K562 (cell line): ENCODE measurements around the gene LRCOL1. TPM values are rescaled to one million over a fixed set of nuclear protein-coding genes. Genes with fewer than 3 reads are reported as not detected.

Experiments used
- ATAC-seq: fragments of 200-7000 bp; cut with Tn5 transposase; 3 replicates; pipeline ENCODE4 v1.9.1; 2020; ENCODE audit warnings: moderate library complexity
- BruUV-seq: library from RNA; stranded (reverse); fragments of 400-500 nt; replicated peaks from 2 replicates; lab custom pipeline; 2021; lab: Mats Ljungman, UMichigan
- CTCF ChIA-PET: fragments of 300-600 bp; formaldehyde crosslinking; extraction: SDS; loops from one replicate; lab custom pipeline; 2021; ENCODE audit warnings: low intra/inter-chr PET ratio; lab: Yijun Ruan, JAX
- POLR2A ChIA-PET: fragments of 300-600, 350-650 bp; sonication (Branson Sonifier 250); formaldehyde crosslinking; extraction: SDS; loops from one replicate; lab custom pipeline; 2021; ENCODE audit warnings: antibody characterized with exemption, inconsistent platforms; lab: Yijun Ruan, JAX
- DNase-seq, 4 experiments: peaks; one replicate each; pipeline versions ENCODE4 v3.0.0 to v3.0.0-alpha.2; 2011 to 2018; ENCODE audit warnings: low spot score in 3 of 4, mixed read lengths in 3 of 4; ENCODE audit errors: extremely low read depth in 1 of 4
- FAIRE-seq: peaks from 2 replicates; lab custom pipeline; 2011; peaks lifted over from hg19 to GRCh38; lab: Jason Lieb, UNC
- H2AFZ ChIP-seq: 2 replicates; pipeline ENCODE4 v1.6.0; 2011; ENCODE audit warnings: low read depth, low read length, control low read depth, inconsistent platforms
- H3K27ac ChIP-seq: fragments of 200-600 bp; 3 replicates; pipeline ENCODE4 v1.8.0; 2011; ENCODE audit warnings: low read depth, mild to moderate bottlenecking, control low read depth, inconsistent platforms, low read length, moderate library complexity, mixed read lengths; ENCODE audit errors: extremely low read depth
- H3K27me3 ChIP-seq, 2 experiments: fragments of 300-600 bp in 1 of 2; 2 replicates in 1 of 2; 3 replicates in 1 of 2; pipeline versions ENCODE4 v1.6.0 to v1.8.0; 2011; ENCODE audit warnings: inconsistent platforms in 2 of 2, low read length in 2 of 2, mild to moderate bottlenecking in 1 of 2, mixed read lengths in 1 of 2, moderate library complexity in 1 of 2; ENCODE audit not compliant: control insufficient read depth in 2 of 2, insufficient read depth in 2 of 2
- H3K36me3 ChIP-seq: fragments of 300-600 bp; 3 replicates; pipeline ENCODE4 v1.8.0; 2011; ENCODE audit warnings: mild to moderate bottlenecking, low read length, inconsistent platforms; ENCODE audit not compliant: control insufficient read depth, insufficient read depth
- H3K4me1 ChIP-seq, 2 experiments: fragments of 200-600 bp in 1 of 2; replicated peaks in 1 of 2; 2 replicates in 1 of 2; 3 replicates in 1 of 2; pipeline versions ENCODE4 v1.5.1 to v1.8.0; 2011; ENCODE audit warnings: inconsistent platforms in 2 of 2, low read length in 2 of 2, mild to moderate bottlenecking in 1 of 2, mixed read lengths in 1 of 2, moderate library complexity in 1 of 2; ENCODE audit not compliant: control insufficient read depth in 2 of 2, insufficient read depth in 2 of 2
- H3K4me2 ChIP-seq: 2 replicates; pipeline ENCODE4 v1.6.1; 2011; ENCODE audit warnings: low read length, control low read depth, inconsistent platforms, mixed read lengths; ENCODE audit not compliant: insufficient read depth
- H3K4me3 ChIP-seq: fragments of 200-600 bp; sonication (generic), shearing (Covaris generic); 2 replicates; pipeline ENCODE4 v1.5.1; 2016; ENCODE audit warnings: control low read depth, inconsistent platforms
- H3K79me2 ChIP-seq: fragments of 200-600 bp; 3 replicates; pipeline ENCODE4 v1.8.0; 2011; ENCODE audit warnings: low read length, inconsistent platforms; ENCODE audit not compliant: control insufficient read depth, insufficient read depth
- H3K9ac ChIP-seq, 2 experiments: 2 replicates each; pipeline versions ENCODE4 v1.6.0 to v1.6.1; 2011; ENCODE audit warnings: low read depth in 2 of 2, low read length in 2 of 2, control low read depth in 1 of 2, inconsistent platforms in 1 of 2, mild to moderate bottlenecking in 1 of 2, mixed read lengths in 1 of 2; ENCODE audit not compliant: insufficient read depth in 1 of 2
- H3K9me1 ChIP-seq: one replicate; pipeline ENCODE4 v1.6.0; 2011; ENCODE audit warnings: inconsistent platforms, mild to moderate bottlenecking, low read length, moderate library complexity; ENCODE audit not compliant: control insufficient read depth, insufficient read depth
- H3K9me3 ChIP-seq: replicated peaks from 2 replicates; pipeline ENCODE4 v1.5.1; 2011; ENCODE audit warnings: low read depth, low read length, inconsistent platforms; ENCODE audit not compliant: control insufficient read depth, insufficient read depth
- H4K20me1 ChIP-seq: replicated peaks from 2 replicates; pipeline ENCODE4 v1.6.1; 2011; ENCODE audit warnings: low read length, inconsistent platforms, mixed read lengths; ENCODE audit not compliant: control insufficient read depth, insufficient read depth
- ADNP ChIP-seq: fragments of 200-800 bp; sonication (Bioruptor generic); IDR thresholded peaks from 2 replicates; pipeline ENCODE4 v1.6.1; 2016; ENCODE audit warnings: missing genetic modification characterization, missing compliant biosample characterization
- JUNB ChIP-seq: fragments of 450-650 bp; formaldehyde crosslinking; conservative IDR thresholded peaks from 2 replicates; pipeline ENCODE4 v1.4.0; 2020; ENCODE audit warnings: mild to moderate bottlenecking
- KLF13 ChIP-seq: fragments of 450-650 bp; IDR thresholded peaks from 2 replicates; pipeline ENCODE4 v1.6.1; 2016; ENCODE audit warnings: missing genetic modification characterization, low read depth, mild to moderate bottlenecking, missing compliant biosample characterization, moderate library complexity, borderline replicate concordance
- NFXL1 ChIP-seq: fragments of 450-650 bp; formaldehyde crosslinking; IDR thresholded peaks from 2 replicates; pipeline ENCODE4 v1.4.0; 2021; ENCODE audit warnings: mild to moderate bottlenecking
- NONO ChIP-seq, 2 experiments: fragments of 200-400 bp in 1 of 2; fragments of 450-650 bp in 1 of 2; formaldehyde crosslinking in 1 of 2; IDR thresholded peaks; 2 replicates each; pipeline ENCODE4 v1.6.1; 2017; ENCODE audit warnings: low read depth in 2 of 2, mild to moderate bottlenecking in 2 of 2, moderate library complexity in 2 of 2, low read length in 1 of 2
- POLR2B ChIP-seq: fragments of 450-650 bp; IDR thresholded peaks from 2 replicates; pipeline ENCODE4 v1.6.1; 2018; ENCODE audit warnings: low read depth; ENCODE audit not compliant: partially characterized antibody
- TAF7 ChIP-seq: fragments of 450-650 bp; IDR thresholded peaks from 2 replicates; pipeline ENCODE4 v1.6.1; 2016; ENCODE audit warnings: missing genetic modification characterization, missing compliant biosample characterization
- WGBS: fragments of 100-300 bp; shearing (Covaris generic); methylation state at CpG from one replicate; pipeline ENCODE4 v1.1.6; 2016; ENCODE audit warnings: low coverage, mixed read lengths; ENCODE audit not compliant: insufficient coverage; ENCODE audit errors: missing lambda C conversion rate; 5-methylcytosine and 5-hydroxymethylcytosine counted together
- in situ Hi-C: fragments of 300-500 bp; cut with MboI; formaldehyde crosslinking; loops from 4 replicates; pipeline ENCODE4 v1.15.0; 2018; ENCODE audit warnings: inconsistent platforms, mixed read lengths
- intact Hi-C: fragments of 100-400 bp; cut with micrococcal nuclease; formaldehyde crosslinking; loops from 2 replicates; pipeline ENCODE4 v1.14.2; 2022
- polyA plus RNA-seq, 8 experiments: library from polyadenylated mRNA; depleted of rRNA in 4 of 8; stranded (reverse) in 5 of 8; unstranded in 3 of 8; fragments of >200 nt; fragmentation: Nextera tagmentation in 2 of 8; fragmentation: Illumina TruSeq in 1 of 8; extraction: Ambion mirVana in 2 of 8; extraction: Trizol in 1 of 8; gene quantifications; 2 replicates each; pipeline versions ENCODE4 v1.2.1 to v1.2.3, GENCODE V29; 2011 to 2014; ENCODE audit warnings: inconsistent platforms in 1 of 8, missing spikeins in 1 of 8
- total RNA-seq, 7 experiments: library from RNA; depleted of rRNA in 6 of 7; stranded (reverse); fragments of >200 nt in 6 of 7; fragmentation: Illumina TruSeq in 2 of 7; extraction: Trizol in 2 of 7; gene quantifications; 2 replicates each; pipeline versions ENCODE4 v1.2.1 to v1.2.3, GENCODE V29; 2011 to 2021; ENCODE audit warnings: low replicate concordance in 1 of 7
- TF ChIP-seq, protein P1 (sequence below): sonication (generic); formaldehyde crosslinking; IDR thresholded peaks from 2 replicates; pipeline ENCODE4 v1.8.0; 2023; ENCODE audit warnings: missing genetic modification reagents, mild to moderate bottlenecking, borderline replicate concordance
- TF ChIP-seq, protein P2 (sequence below): sonication (generic); formaldehyde crosslinking; IDR thresholded peaks from 2 replicates; pipeline ENCODE4 v1.9.0; 2022; ENCODE audit warnings: mild to moderate bottlenecking, missing genetic modification reagents
- TF ChIP-seq, protein P3 (sequence below): fragments of 450-650 bp; IDR thresholded peaks from 2 replicates; pipeline ENCODE4 v1.6.1; 2016; ENCODE audit warnings: missing biosample characterization, missing genetic modification characterization
- TF ChIP-seq, protein P4 (sequence below): sonication (generic); formaldehyde crosslinking; IDR thresholded peaks from 2 replicates; pipeline ENCODE4 v1.8.0; 2022; ENCODE audit warnings: mild to moderate bottlenecking, low read depth, missing genetic modification reagents

The LRCOL1 gene
- total and polyA plus RNA-seq, 9 of the 15 experiments (the other 6 are each of a cell fraction or from before 2014, with no cell fraction given): not detected

DNA sequence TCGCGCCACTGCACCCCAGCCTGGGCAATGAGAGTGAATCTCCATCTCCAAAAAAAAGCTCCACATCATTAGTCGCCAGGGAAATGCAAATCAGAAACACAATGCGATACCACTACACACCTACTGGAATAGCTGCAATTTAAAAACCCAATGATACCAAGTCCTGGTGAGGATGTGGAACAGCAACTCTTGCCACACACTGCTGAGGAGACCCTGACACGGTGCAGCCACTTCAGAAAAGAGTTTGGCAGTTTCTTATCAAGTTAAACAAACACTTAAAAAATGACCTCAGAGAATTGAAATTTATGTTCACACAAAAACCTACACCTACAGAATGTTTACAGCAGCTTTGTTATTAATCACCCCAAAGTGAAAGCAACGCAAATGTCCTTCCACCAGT lies 20.3 kb upstream of the LRCOL1 start (continued):
- TF ChIP-seq, protein P1, sequence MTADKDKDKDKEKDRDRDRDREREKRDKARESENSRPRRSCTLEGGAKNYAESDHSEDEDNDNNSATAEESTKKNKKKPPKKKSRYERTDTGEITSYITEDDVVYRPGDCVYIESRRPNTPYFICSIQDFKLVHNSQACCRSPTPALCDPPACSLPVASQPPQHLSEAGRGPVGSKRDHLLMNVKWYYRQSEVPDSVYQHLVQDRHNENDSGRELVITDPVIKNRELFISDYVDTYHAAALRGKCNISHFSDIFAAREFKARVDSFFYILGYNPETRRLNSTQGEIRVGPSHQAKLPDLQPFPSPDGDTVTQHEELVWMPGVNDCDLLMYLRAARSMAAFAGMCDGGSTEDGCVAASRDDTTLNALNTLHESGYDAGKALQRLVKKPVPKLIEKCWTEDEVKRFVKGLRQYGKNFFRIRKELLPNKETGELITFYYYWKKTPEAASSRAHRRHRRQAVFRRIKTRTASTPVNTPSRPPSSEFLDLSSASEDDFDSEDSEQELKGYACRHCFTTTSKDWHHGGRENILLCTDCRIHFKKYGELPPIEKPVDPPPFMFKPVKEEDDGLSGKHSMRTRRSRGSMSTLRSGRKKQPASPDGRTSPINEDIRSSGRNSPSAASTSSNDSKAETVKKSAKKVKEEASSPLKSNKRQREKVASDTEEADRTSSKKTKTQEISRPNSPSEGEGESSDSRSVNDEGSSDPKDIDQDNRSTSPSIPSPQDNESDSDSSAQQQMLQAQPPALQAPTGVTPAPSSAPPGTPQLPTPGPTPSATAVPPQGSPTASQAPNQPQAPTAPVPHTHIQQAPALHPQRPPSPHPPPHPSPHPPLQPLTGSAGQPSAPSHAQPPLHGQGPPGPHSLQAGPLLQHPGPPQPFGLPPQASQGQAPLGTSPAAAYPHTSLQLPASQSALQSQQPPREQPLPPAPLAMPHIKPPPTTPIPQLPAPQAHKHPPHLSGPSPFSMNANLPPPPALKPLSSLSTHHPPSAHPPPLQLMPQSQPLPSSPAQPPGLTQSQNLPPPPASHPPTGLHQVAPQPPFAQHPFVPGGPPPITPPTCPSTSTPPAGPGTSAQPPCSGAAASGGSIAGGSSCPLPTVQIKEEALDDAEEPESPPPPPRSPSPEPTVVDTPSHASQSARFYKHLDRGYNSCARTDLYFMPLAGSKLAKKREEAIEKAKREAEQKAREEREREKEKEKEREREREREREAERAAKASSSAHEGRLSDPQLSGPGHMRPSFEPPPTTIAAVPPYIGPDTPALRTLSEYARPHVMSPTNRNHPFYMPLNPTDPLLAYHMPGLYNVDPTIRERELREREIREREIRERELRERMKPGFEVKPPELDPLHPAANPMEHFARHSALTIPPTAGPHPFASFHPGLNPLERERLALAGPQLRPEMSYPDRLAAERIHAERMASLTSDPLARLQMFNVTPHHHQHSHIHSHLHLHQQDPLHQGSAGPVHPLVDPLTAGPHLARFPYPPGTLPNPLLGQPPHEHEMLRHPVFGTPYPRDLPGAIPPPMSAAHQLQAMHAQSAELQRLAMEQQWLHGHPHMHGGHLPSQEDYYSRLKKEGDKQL (CRISPR knock-in tag): no peak
- no peak for TF ChIP-seq NONO (IDR thresholded peaks at IDR 0.05; ENCODE audit: low read depth in 2 of 2, low read length in 1 of 2)

DNA sequence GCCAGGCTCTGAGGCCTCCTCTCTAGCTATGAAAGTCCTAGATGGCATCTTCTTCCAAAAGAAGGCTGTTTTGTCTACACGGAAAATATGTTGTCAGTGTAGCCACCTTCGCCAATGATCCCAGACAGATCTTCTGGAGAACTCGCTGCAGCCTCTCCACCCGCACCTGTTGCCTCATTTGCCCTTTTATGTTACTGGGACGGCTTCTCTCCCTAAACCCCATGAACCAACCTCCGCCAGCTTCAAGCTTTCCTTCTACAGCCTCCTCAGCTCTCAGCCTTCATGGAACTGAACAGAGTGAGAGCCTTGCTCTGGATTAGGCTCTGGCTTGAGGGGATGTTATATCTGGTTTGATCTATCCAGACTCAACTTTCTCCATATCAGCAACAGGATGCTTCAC lies 18.9 kb upstream of the LRCOL1 start:
- Histone ChIP-seq H3K9ac (no peak overlapping the region), H3K36me3 (peaks cover 90% of the 10 kb centered on the region), H4K20me1 (no peaks in the 10 kb centered on the region), H2AFZ (no peak overlapping the region), H3K9me3 (no peaks in the 10 kb centered on the region), H3K4me2 (no peak overlapping the region), H3K4me3 (no peak overlapping the region), H3K27me3 (no peaks in the 10 kb centered on the region), H3K79me2 (no peaks in the 10 kb centered on the region), H3K9me1 (peaks cover 5% of the 10 kb centered on the region), H3K4me1 (peaks cover 0 to 14% of the 10 kb centered on the region in 2 experiments; a peak in 1 of 5 replicates), H3K27ac (no peak overlapping the region)
- in situ Hi-C loops: no loop called here
- CTCF ChIA-PET: no interaction called here
- POLR2A ChIA-PET: interaction anchor here (1.3 kb wide), 1 partner anchor 9 kb away, joined by 4 read pairs; no protein-coding TSS in a partner anchor
- DNase-seq (no peak), FAIRE-seq (no peak), ATAC-seq (no peak)
- intact Hi-C loops: no loop called here
- 93% methylated on average over 6 of the region's 6 CpGs for WGBS
- no TSS peak for BruUV-seq
- TF ChIP-seq TAF7 (no peak), NFXL1 (CRISPR knock-in tag) (no peak), POLR2B (no peak), ADNP (tag) (no peak), JUNB (CRISPR knock-in tag) (no peak), KLF13 (no peak)
- TF ChIP-seq, protein P2, sequence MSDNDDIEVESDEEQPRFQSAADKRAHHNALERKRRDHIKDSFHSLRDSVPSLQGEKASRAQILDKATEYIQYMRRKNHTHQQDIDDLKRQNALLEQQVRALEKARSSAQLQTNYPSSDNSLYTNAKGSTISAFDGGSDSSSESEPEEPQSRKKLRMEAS (CRISPR knock-in tag): no peak
- TF ChIP-seq, protein P3, sequence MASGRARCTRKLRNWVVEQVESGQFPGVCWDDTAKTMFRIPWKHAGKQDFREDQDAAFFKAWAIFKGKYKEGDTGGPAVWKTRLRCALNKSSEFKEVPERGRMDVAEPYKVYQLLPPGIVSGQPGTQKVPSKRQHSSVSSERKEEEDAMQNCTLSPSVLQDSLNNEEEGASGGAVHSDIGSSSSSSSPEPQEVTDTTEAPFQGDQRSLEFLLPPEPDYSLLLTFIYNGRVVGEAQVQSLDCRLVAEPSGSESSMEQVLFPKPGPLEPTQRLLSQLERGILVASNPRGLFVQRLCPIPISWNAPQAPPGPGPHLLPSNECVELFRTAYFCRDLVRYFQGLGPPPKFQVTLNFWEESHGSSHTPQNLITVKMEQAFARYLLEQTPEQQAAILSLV (tag): no peak
- TF ChIP-seq, protein P4, sequence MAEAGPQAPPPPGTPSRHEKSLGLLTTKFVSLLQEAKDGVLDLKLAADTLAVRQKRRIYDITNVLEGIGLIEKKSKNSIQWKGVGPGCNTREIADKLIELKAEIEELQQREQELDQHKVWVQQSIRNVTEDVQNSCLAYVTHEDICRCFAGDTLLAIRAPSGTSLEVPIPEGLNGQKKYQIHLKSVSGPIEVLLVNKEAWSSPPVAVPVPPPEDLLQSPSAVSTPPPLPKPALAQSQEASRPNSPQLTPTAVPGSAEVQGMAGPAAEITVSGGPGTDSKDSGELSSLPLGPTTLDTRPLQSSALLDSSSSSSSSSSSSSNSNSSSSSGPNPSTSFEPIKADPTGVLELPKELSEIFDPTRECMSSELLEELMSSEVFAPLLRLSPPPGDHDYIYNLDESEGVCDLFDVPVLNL: no peak
